OCI-LY3 (cell line): ENCODE measurements around the gene PKHD1.

Experiments
- H2AFZ ChIP-seq: fragments of 200-600, 300-600 bp; shearing (Covaris generic); 2 replicates; pipeline ENCODE4 v1.6.0; 2014; ENCODE audit warnings: antibody characterized with exemption, low read depth, low read length
- H3K27ac ChIP-seq: fragments of 200-600, 300-600 bp; sonication (generic); 2 replicates; pipeline ENCODE4 v1.5.1; 2014; ENCODE audit warnings: mild to moderate bottlenecking, low read length, moderate library complexity, mixed read lengths
- H3K27me3 ChIP-seq: fragments of 200-600, 300-600 bp; sonication (generic); 2 replicates; pipeline ENCODE4 v1.6.1; 2014; ENCODE audit warnings: low read depth, low read length, mixed read lengths
- H3K36me3 ChIP-seq: fragments of 200-600, 300-600 bp; sonication (generic); replicated peaks from 2 replicates; pipeline ENCODE3; 2014; ENCODE audit warnings: low read depth, low read length, mixed read lengths
- H3K4me1 ChIP-seq: fragments of 300-600, 200-600 bp; sonication (generic); 2 replicates; pipeline ENCODE4 v1.6.1; 2014; ENCODE audit warnings: low read length, mixed read lengths
- H3K4me2 ChIP-seq: fragments of 200-600, 300-600 bp; sonication (generic); 2 replicates; pipeline ENCODE4 v1.6.1; 2014; ENCODE audit warnings: low read length, mixed read lengths
- H3K4me3 ChIP-seq: fragments of 300-600, 200-600 bp; sonication (generic); 2 replicates; pipeline ENCODE4 v1.5.1; 2014; ENCODE audit warnings: antibody characterized with exemption, mild to moderate bottlenecking, low read length, moderate library complexity
- H3K79me2 ChIP-seq: fragments of 300-600, 200-600 bp; shearing (Covaris generic); 2 replicates; pipeline ENCODE4 v1.6.1; 2014; ENCODE audit warnings: mild to moderate bottlenecking, low read length, mixed read lengths
- H3K9ac ChIP-seq: fragments of 300-600, 200-600 bp; shearing (Covaris generic); 2 replicates; pipeline ENCODE4 v1.6.0; 2014; ENCODE audit warnings: mild to moderate bottlenecking, low read length, moderate library complexity
- H3K9me3 ChIP-seq: fragments of 200-600, 300-600 bp; shearing (Covaris generic); 2 replicates; pipeline ENCODE4 v1.6.1; 2014; ENCODE audit warnings: low read length, mixed read lengths; ENCODE audit not compliant: insufficient read depth
- H4K20me1 ChIP-seq: fragments of 200-600, 300-600 bp; sonication (generic); 2 replicates; pipeline ENCODE4 v1.6.1; 2016; ENCODE audit warnings: low read length, mixed read lengths; ENCODE audit not compliant: insufficient read depth
- CTCF ChIP-seq: fragments of 200-600, 300-600 bp; sonication (generic); IDR thresholded peaks from 2 replicates; pipeline ENCODE4 v1.5.1; 2014; ENCODE audit warnings: antibody characterized with exemption, low read length, low read depth
- EZH2phosphoT487 ChIP-seq: fragments of 200-600 bp; shearing (Covaris generic); IDR thresholded peaks from 2 replicates; pipeline ENCODE4 v1.6.1; 2018; ENCODE audit warnings: antibody characterized with exemption, mixed run types, low read depth

The PKHD1 gene

GRCh38 chr6:52045033-52045432, 42.4 kb downstream of the PKHD1 start:
- no peak for TF ChIP-seq EZH2phosphoT487
- TF ChIP-seq CTCF = no peak
- Histone ChIP-seq H3K36me3 (no peaks in the 10 kb centered on the region), H3K27me3 (peaks cover 7% of the 10 kb centered on the region), H3K4me2 (peak overlapping the region; percentile 65), H3K4me3 (peak overlapping the region; percentile 45), H3K79me2 (no peaks in the 10 kb centered on the region), H3K9ac (no peak overlapping the region), H3K4me1 (peaks cover 38% of the 10 kb centered on the region), H2AFZ (peak overlapping the region; percentile 73), H4K20me1 (no peaks in the 10 kb centered on the region), H3K27ac (no peak overlapping the region), H3K9me3 (no peaks in the 10 kb centered on the region)

GRCh38 chr6:52042141-52042885, 45.1 kb downstream of the PKHD1 start:
- TF ChIP-seq EZH2phosphoT487 (no peak), CTCF (no peak)
- Histone ChIP-seq H3K27me3 (no peaks in the 10 kb centered on the region), H3K36me3 (no peaks in the 10 kb centered on the region), H3K9me3 (no peaks in the 10 kb centered on the region), H3K4me2 (no peak overlapping the region), H3K4me1 (peaks cover 24% of the 10 kb centered on the region), H2AFZ (no peak overlapping the region), H3K27ac (no peak overlapping the region), H3K79me2 (no peaks in the 10 kb centered on the region), H3K4me3 (no peak overlapping the region), H4K20me1 (no peaks in the 10 kb centered on the region), H3K9ac (no peak overlapping the region)

- H3K9me3 ChIP-seq = no peaks in the 10 kb centered on the region
- H3K27ac ChIP-seq = no peak overlapping the region
- H3K4me1 ChIP-seq = peaks cover 26% of the 10 kb centered on the region
- H3K4me2 ChIP-seq = no peak overlapping the region
- H3K27me3 ChIP-seq = no peaks in the 10 kb centered on the region
- no peaks in the 10 kb centered on the region for H3K36me3 ChIP-seq
- no peaks in the 10 kb centered on the region for H3K79me2 ChIP-seq
- H2AFZ ChIP-seq = no peak overlapping the region
- no peaks in the 10 kb centered on the region for H4K20me1 ChIP-seq
- H3K4me3 ChIP-seq = no peak overlapping the region
- TF ChIP-seq CTCF (no peak), EZH2phosphoT487 (no peak)
- no peak overlapping the region for H3K9ac ChIP-seq
Observed at GRCh38 chr6:52041134-52041533, 46.3 kb downstream of the PKHD1 start.

GRCh38 chr6:52027699-52028098, 59.7 kb downstream of the PKHD1 start:
- peaks cover 7% of the 10 kb centered on the region; the same call in 1 of the 2 replicates for H3K27me3 ChIP-seq
- no peak overlapping the region for H3K9ac ChIP-seq
- peaks cover 5% of the 10 kb centered on the region; the same call in 1 of the 2 replicates for H3K9me3 ChIP-seq
- TF ChIP-seq CTCF (no peak), EZH2phosphoT487 (no peak)
- H3K4me3 ChIP-seq = no peak overlapping the region
- no peaks in the 10 kb centered on the region for H3K79me2 ChIP-seq
- no peaks in the 10 kb centered on the region for H3K36me3 ChIP-seq
- no peaks in the 10 kb centered on the region for H4K20me1 ChIP-seq
- H3K4me2 ChIP-seq = no peak overlapping the region
- H3K4me1 ChIP-seq = peaks cover 22% of the 10 kb centered on the region
- H2AFZ ChIP-seq = no peak overlapping the region
- no peak overlapping the region for H3K27ac ChIP-seq
